HG03097 (cell line): ENCODE data around the gene FAM193A.
"Not testable (repeated sequence)": the region's sequence is repeated elsewhere in the genome, so short reads cannot be mapped to it uniquely, and the experiment has no call there.

Source experiments
- ATAC-seq: cut with Tn5 transposase; IDR thresholded peaks from one replicate; pipeline ENCODE4 v1.9.1; 2021; ENCODE audit not compliant: unreplicated experiment, low FRiP score

Gene FAM193A

DNA sequence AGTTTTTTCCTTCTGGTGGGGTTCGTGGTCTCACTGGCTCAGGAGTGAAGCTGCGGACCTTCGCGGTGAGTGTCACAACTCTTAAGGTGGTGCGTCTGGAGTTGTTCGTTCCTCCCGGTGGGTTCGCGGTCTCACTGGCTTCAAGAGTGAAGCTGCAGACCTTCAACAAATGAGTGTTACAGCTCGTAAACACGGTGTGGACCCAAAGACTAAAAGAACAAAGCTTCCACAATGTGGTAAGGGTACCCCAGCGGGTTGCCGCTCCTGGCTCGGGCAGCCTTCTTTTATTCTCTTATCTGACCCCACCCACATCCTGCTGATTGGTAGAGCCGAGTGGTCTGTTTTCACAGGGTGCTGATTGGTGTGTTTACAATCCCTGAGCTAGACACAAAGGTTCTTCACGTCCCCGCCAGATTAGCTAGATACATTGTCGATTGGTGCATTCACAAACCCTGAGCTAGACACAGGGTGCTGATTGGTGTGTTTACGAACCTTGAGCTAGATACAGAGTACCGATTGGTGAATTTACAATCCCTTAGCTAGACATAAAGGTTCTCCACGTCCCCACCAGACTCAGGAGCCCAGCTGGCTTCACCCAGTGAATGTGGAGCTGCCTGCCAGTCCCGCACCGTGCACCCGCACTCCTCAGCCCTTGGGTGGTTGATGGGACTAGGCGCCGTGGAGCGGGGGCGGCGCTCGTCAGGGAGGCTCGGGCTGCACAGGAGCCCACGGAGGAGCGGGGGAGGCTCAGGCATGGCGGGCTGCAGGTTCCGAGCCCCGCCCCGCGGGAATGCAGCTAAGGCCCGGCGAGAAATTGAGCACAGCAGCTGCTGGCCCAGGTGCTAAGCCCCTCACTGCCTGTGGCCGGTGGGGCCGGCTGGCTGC lies 226.3 kb downstream of the FAM193A start:
- not testable (repeated sequence) for ATAC-seq

DNA sequence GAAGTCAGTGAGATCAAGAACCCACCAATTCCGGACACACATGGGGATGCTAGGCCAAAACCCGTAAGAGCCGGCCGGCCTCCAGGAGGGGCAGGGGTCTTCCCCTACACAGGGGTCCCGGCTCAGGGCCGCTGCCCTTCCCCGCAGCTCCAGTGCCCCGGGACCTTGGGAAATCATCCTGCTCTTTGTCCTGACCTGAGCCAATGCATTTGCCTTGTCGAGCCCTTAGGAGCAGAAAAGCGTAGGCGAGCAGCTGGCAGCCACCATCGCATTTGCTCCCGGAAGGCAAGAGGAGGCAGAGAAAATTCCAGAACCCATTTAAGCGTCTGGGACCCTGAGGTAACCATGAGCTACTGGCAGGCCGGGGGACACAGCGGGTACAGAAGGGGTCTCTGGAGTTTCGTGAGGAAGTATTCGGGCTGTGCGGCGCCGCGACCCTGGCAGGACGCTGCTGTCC lies 227.1 kb downstream of the FAM193A start:
- no peak for ATAC-seq

DNA sequence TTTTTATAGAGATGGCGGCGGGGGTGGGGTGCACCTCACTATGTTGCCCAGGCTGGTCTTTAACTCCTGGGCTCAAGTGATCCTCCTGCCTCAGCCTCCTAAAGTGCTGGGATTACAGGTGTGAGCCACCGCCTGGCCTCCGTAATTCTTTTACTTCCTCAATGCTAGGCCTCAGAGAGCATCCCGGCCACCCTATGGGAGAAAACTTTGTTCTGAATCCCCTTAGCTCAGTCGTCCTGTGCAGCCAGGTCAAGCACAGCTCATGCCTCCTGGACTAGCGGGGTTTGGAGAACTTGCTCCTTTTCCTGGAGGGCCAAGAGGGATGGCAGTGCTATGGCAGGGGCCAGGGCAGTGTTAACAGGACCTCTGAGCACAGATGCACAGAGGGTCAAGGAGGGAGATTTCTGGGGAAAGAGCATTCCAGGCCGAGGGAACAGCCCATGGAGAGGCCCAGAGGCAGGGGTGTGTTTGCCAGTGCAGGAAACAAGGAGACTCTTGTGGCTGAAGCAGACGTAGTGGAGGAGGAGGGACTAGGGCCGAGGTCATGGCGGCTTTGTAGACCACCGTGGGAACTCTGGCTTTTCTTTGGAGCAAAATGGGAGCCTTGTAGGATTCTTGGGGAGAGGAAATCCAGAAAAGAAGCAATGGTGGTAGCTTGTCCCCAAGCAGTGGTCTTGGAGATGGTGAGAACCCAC lies 229.5 kb downstream of the FAM193A start:
- ATAC-seq: no peak

DNA sequence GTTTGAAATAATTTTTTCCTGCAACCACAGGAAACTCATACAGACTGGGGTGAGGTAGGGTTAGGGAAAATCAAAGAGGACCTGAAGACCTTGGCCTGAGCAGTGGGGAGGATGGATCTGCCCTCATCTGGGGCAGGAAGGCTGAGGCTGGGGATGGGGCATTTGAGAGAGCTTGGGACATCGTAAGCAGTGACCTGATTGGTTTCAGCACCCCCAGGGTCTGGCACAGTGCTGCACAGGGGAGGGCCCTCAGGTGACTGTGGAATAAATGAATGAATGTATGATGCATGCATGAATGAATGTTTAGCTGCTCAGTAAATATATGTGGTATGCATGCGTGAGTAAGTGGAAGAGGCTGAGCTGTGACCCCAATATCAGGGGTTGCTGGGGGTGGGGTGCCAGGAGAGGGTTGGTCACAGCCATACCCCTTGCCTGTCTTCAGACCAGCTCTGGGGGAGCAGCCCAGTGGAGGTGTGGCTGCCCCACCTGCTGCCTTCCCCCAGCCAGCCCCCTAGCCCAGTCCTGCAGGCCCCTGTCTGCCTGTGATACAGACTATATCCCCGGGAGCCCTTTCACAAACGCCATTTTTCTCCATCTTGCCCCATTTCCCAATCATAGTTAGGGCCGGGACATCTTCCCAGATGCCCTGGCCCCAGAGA lies 230.7 kb downstream of the FAM193A start:
- ATAC-seq: no peak

DNA sequence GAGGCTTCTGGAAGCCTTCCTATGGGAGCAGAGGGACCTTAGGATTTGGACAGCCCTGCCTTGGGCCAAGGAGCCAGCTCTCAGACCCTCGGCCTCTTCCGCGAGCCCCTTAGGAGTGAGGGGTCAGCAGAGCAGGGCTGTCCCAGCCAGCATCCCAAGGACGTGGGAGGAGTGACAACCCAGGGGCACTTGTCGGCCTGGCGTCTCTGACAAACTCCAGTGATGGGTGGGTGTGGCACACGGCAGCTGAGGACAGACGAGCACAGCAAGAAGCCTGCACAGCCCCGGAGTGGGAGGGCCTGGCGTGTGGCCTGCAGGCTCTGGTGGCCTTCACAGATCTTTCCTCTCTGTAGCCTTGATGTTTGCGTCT lies 231.2 kb downstream of the FAM193A start:
- no peak for ATAC-seq

DNA sequence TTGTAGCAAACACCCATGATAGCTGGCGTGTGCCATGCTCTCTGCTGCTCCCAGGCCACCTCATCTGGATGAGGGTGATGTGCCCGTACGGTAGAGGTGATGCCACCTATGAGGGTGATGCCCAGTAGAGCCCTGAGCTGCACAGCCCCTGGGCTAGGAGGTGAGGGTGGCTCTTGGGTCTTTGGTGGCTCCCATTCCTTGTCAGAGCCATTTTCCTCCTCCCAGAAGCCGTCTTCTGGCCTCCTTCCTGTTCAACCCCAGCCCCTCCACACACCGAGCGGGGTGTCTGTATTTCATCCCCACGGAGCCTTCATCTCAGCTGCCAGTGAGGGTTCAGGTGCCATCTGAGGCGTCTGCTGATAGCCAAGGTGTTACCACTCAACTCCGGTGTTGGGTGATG lies 231.7 kb downstream of the FAM193A start:
- no peak for ATAC-seq

DNA sequence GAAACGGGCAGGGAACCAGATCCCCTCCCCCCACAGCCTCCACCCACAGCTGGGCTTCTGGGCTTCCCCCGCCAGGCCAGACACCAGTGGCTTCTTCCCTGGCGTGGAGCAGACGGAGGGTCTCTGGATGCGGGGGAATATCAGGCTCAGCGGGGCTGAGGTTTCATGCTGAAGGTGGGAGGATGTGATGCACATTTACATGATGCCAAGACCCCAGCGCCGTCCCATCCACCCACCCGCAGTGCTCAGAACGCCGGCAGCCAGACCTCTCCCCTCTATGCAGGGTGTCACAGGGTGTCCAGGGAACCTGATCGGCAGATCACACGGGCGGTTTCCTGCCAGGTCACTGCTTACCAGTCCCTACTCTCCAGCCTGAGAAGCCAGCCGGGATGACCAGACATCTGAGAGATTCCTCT lies 232.5 kb downstream of the FAM193A start:
- no peak for ATAC-seq

DNA sequence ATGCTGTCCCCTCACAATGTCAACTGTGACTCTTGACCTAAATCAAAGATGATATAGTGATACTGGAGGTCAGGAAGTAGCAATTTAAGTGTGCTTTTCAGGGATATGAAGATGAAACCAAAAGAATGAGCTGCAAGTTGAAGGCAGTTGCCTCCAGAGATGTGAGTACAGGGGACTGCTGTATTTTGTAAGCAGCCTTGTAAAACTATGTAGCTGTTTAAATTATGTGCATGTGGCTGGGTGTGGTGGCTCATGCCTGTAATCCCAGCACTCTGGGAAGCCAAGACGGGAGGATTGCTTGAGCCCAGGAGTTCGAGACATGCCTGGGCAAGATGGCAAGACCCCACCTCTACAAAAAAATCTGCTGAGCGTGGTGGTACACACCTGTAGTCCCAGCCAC lies 234.8 kb downstream of the FAM193A start:
- ATAC-seq: no peak

DNA sequence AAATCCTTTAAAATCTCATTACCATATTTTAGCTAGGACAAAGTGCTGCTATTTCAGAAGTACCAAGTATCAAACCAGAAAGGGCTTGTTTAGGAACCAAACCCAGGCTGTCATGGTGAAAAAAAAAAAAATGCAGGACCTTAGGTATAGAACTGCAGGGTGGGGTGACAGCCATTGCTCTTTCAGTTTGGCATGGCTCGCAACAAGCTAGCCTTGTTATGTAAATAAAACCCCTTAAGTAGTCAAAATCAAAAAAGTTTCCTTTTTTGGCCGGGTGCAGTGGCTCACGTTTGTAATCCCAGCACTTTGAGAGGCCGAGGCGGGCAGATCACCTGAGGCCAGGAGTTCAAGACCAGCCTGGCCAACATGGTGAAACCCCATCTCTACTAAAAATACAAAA lies 244.2 kb downstream of the FAM193A start:
- ATAC-seq: not testable (repeated sequence)

DNA sequence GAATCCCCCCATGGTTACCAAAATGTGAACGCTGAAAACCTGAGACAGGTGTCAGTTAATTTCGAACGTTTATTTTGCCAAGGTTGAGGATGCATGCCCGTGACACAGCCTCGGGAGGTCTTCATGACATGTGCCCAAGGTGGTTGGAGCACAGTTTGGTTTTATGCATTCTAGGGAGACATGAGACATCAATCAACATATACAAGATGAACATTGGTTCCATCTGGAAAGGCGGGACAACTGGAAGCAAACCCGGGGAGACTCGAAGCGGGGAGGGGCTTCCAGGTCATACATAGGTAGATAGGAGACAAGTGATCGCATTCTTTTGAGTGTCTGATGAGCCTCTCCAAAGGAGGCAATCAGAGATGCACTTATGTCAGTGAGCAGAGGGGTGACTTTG lies 245.5 kb downstream of the FAM193A start:
- no peak for ATAC-seq
